ENCODE measurements around the gene PYHIN1. TPM values are rescaled to one million over a fixed set of nuclear protein-coding genes. Genes with fewer than 3 reads are reported as not detected.

The PYHIN1 gene
- total RNA-seq (1 to 10 TPM in 2 of 7 donors, under 1 TPM in 4, not detected in 1; 0.28 to 1.8 (median 0.50) TPM), polyA plus RNA-seq (1 to 10 TPM in 1 of 2 donors, under 1 TPM in 1; 0.16 to 1.9 TPM)
- long read RNA-seq, donor 1, result 0 reads
- long read RNA-seq, donor 2, result 0 reads
- long read RNA-seq, donor 3, partial matches to known transcripts, result 0 of 1 reads
- long read RNA-seq, donor 3, other reads (novel, unspliced or antisense), result 1 of 1 reads

- Histone ChIP-seq H3K27me3 (no peaks in the 10 kb centered on the region), H3K9me3 (no peaks in the 10 kb centered on the region), H3K36me3 (no peaks in the 10 kb centered on the region), H3K4me1 (ENCODE audit: insufficient read depth) (no peaks in the 10 kb centered on the region), H3K4me3 (no peak within 1 kb of the TSS), H3K27ac (no peak within 1 kb of the TSS)
- intact Hi-C loops (cut with DNase I), result no loop called here
- no peak for DNase-seq
- 59 to 70% (median 64%) methylated on average over 3 of the region's 3 CpGs for WGBS, 3 donors
- TF ChIP-seq CTCF (IDR thresholded peaks at IDR 0.05) (no peak), POLR2A (IDR thresholded peaks at IDR 0.05) (no peak), EP300 (IDR thresholded peaks at IDR 0.05) (no peak)
Observed at GRCh38 chr1:158931055-158931737, at the start of gene PYHIN1. PYHIN1 (plus strand) TSS chr1:158931552; CDS start chr1:158936911, 5,359 bp downstream.

GRCh38 chr1:158893654-158894053 is 37.7 kb upstream of the PYHIN1 start:
- intact Hi-C loops (cut with DNase I), result no loop called here
- Histone ChIP-seq H3K27me3 (no peaks in the 10 kb centered on the region), H3K36me3 (no peaks in the 10 kb centered on the region), H3K4me3 (no peak overlapping the region), H3K9me3 (no peaks in the 10 kb centered on the region), H3K4me1 (ENCODE audit: insufficient read depth) (no peaks in the 10 kb centered on the region), H3K27ac (no peak overlapping the region)
- DNase-seq, result no peak
- TF ChIP-seq EP300 (IDR thresholded peaks at IDR 0.05) (no peak), CTCF (IDR thresholded peaks at IDR 0.05) (no peak), POLR2A (IDR thresholded peaks at IDR 0.05) (no peak)

- WGBS, 3 donors, result 81 to 90% methylated on average over 2 of the region's 2 CpGs; no CpG with 5 or more reads in 1 of the 3 donors
- no peak overlapping the region for H3K27ac ChIP-seq
- H3K4me3 ChIP-seq, result no peak overlapping the region
- H3K36me3 ChIP-seq, result no peaks in the 10 kb centered on the region
- TF ChIP-seq EP300 (IDR thresholded peaks at IDR 0.05) (no peak), CTCF (IDR thresholded peaks at IDR 0.05) (no peak), POLR2A (IDR thresholded peaks at IDR 0.05) (no peak)
- H3K27me3 ChIP-seq, result no peaks in the 10 kb centered on the region
- intact Hi-C loops (cut with DNase I), result no loop called here
- DNase-seq, result no peak
- H3K4me1 ChIP-seq (ENCODE audit: insufficient read depth), result no peaks in the 10 kb centered on the region
- no peaks in the 10 kb centered on the region for H3K9me3 ChIP-seq
Observed at GRCh38 chr1:158898722-158899121, 32.6 kb upstream of the PYHIN1 start.

- no peak for TF ChIP-seq POLR2A (IDR thresholded peaks at IDR 0.05)
- no peak for TF ChIP-seq EP300 (IDR thresholded peaks at IDR 0.05)
- TF ChIP-seq CTCF (IDR thresholded peaks at IDR 0.05), result no peak
- Histone ChIP-seq H3K4me3 (no peak overlapping the region), H3K27me3 (no peaks in the 10 kb centered on the region), H3K27ac (no peak overlapping the region), H3K9me3 (no peaks in the 10 kb centered on the region), H3K4me1 (ENCODE audit: insufficient read depth) (no peaks in the 10 kb centered on the region), H3K36me3 (no peaks in the 10 kb centered on the region)
- intact Hi-C loops (cut with DNase I), result no loop called here
- WGBS, 3 donors, result 85 to 90% (median 87%) methylated on average over 3 of the region's 3 CpGs
- no peak for DNase-seq
Observed at GRCh38 chr1:158901623-158902022, 29.7 kb upstream of the PYHIN1 start.
